Osteocyte (in vitro differentiated cells): ENCODE measurements around the gene TMEM255A. TPM values are rescaled to one million over a fixed set of nuclear protein-coding genes. Genes with fewer than 3 reads are reported as not detected.

Experiments
- DNase-seq: peaks from one replicate; pipeline ENCODE4 v3.0.0; 2021; ENCODE audit warnings: mixed read lengths; ENCODE audit not compliant: unreplicated experiment; ENCODE audit errors: extremely low spot score
- H3K27ac Mint-ChIP-seq: one replicate; pipeline ENCODE4 v1.8.0; 2021; ENCODE audit warnings: mild to moderate bottlenecking, mixed read lengths; ENCODE audit not compliant: unreplicated experiment
- H3K27me3 Mint-ChIP-seq: one replicate; pipeline ENCODE4 v1.8.0; 2021; ENCODE audit warnings: mixed read lengths; ENCODE audit not compliant: unreplicated experiment
- H3K36me3 Mint-ChIP-seq: one replicate; pipeline ENCODE4 v1.8.0; 2021; ENCODE audit warnings: mixed read lengths; ENCODE audit not compliant: unreplicated experiment
- H3K4me1 Mint-ChIP-seq: one replicate; pipeline ENCODE4 v1.8.0; 2021; ENCODE audit warnings: mixed read lengths; ENCODE audit not compliant: unreplicated experiment
- H3K4me3 Mint-ChIP-seq: one replicate; pipeline ENCODE4 v1.8.0; 2021; ENCODE audit warnings: mild to moderate bottlenecking, moderate library complexity, mixed read lengths; ENCODE audit not compliant: unreplicated experiment
- H3K9me3 Mint-ChIP-seq: one replicate; pipeline ENCODE4 v1.8.0; 2021; ENCODE audit warnings: mixed read lengths; ENCODE audit not compliant: unreplicated experiment
- total RNA-seq: library from RNA; stranded (reverse); gene quantifications from 2 replicates; pipeline ENCODE4 v1.2.1, GENCODE V29; 2021
- TF ChIP-seq, protein P1 (sequence below): fragments of 200-600 bp; sonication (generic); IDR thresholded peaks from 2 replicates; pipeline ENCODE4 v1.5.0; 2021; ENCODE audit warnings: antibody characterized with exemption, mild to moderate bottlenecking, moderate library complexity

Gene TMEM255A
- total RNA-seq, 1 donor from 2014 or later: 0.16 TPM

DNA sequence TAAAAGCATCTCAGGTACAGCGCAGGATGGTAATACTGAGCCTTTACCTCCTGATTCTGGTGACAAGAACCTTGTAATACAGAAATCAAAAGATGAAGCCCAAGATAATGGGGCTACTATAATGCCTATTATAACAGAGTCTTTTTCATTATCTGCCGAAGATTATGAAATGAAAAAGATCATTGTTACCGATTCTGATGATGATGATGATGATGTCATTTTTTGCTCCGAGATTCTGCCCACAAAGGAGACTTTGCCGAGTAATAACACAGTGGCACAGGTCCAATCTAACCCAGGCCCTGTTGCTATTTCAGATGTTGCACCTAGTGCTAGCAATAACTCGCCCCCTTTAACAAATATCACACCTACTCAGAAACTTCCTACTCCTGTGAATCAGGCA lies 57.5 kb downstream of the TMEM255A start:
- no peak overlapping the region for H3K27ac Mint-ChIP-seq
- H3K4me1 Mint-ChIP-seq: peaks cover 10% of the 10 kb centered on the region
- no peaks in the 10 kb centered on the region for H3K27me3 Mint-ChIP-seq
- H3K9me3 Mint-ChIP-seq: no peaks in the 10 kb centered on the region
- H3K36me3 Mint-ChIP-seq: peaks cover 16% of the 10 kb centered on the region
- no peak overlapping the region for H3K4me3 Mint-ChIP-seq
- TF ChIP-seq, protein P1, sequence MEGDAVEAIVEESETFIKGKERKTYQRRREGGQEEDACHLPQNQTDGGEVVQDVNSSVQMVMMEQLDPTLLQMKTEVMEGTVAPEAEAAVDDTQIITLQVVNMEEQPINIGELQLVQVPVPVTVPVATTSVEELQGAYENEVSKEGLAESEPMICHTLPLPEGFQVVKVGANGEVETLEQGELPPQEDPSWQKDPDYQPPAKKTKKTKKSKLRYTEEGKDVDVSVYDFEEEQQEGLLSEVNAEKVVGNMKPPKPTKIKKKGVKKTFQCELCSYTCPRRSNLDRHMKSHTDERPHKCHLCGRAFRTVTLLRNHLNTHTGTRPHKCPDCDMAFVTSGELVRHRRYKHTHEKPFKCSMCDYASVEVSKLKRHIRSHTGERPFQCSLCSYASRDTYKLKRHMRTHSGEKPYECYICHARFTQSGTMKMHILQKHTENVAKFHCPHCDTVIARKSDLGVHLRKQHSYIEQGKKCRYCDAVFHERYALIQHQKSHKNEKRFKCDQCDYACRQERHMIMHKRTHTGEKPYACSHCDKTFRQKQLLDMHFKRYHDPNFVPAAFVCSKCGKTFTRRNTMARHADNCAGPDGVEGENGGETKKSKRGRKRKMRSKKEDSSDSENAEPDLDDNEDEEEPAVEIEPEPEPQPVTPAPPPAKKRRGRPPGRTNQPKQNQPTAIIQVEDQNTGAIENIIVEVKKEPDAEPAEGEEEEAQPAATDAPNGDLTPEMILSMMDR: no peak
- DNase-seq: no peak

DNA sequence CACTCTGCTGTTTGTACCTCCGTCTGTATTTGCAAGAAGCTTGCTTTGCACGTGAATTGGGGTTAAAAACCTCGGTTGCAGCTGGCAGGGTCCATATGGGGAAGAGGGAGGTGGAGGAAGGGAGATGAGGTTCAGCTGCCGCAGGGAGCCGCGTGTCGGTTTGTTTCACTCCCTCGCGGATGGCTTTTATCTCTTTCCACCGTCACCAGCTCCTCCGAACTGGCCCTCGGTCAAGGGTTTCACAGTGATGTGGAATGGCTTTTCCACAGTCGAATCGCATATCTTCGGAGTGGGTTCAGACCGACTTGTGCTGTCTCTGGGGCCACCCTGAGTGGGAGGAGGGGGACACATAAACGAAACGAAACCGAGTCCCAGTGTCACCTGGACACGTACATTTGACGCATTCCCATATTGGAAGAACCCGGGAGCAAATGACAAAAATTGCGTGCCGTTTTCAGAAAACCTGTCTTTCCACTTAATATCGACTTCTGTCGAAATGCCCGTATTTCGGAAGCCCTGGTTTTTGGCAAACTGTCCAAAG lies 59.7 kb downstream of the TMEM255A start:
- peaks cover 2% of the 10 kb centered on the region for H3K27me3 Mint-ChIP-seq
- peak overlapping the region; percentile 98 for H3K27ac Mint-ChIP-seq
- H3K9me3 Mint-ChIP-seq: no peaks in the 10 kb centered on the region
- peak overlapping the region; percentile 90 for H3K4me3 Mint-ChIP-seq
- DNase-seq: no peak
- H3K4me1 Mint-ChIP-seq: peaks cover 10% of the 10 kb centered on the region
- TF ChIP-seq, protein P1: no peak
- H3K36me3 Mint-ChIP-seq: peaks cover 12% of the 10 kb centered on the region

DNA sequence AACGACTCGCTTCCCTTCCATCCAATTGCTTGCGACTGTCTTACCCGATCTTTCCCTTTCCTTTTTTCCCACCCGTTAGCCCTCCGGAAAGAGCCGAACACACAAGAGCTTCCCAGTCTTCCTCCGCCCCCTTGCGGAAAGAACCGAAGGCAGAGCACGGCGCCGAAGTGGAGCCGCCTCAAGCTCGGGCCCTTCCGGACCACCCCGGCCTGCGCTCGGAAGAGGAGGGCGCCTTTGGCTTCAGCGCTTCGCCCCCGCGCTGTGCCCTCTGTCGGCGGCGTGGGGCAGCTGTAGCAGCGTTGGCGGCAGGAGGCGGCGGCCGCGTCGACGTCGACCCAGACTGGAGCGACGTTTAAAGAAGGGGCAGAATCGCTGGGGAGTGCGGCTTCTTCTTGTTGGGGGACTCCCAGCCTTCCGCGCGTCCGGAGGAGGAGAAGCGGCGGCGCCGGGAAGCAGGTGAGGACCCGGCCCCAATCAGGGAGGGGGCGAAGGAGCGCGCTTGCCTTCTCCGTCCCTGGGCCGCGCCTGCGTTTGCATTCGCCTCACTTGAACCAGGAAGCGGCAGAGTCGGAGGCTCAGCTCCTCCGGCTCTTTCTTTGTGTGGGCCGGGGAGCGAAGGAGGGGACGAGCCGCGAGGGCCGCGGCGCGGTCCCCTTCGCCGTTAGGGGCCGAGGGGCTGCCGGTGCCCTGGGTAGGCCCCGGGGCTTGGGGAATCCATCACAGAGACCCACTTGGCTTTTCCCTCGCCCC lies 60.6 kb downstream of the TMEM255A start, which contains the start of gene ZBTB33:
Gene ZBTB33 (plus strand): TSS at position 291 of the 750 bp plus-strand sequence. CDS start 2,604 bp downstream, outside the sequence.
- peaks cover 12% of the 10 kb centered on the region for H3K36me3 Mint-ChIP-seq
- no peaks in the 10 kb centered on the region for H3K9me3 Mint-ChIP-seq
- TF ChIP-seq, protein P1: peak; percentile 71
- peak within 1 kb of the TSS; percentile 90 for H3K4me3 Mint-ChIP-seq
- peak; percentile 97 for DNase-seq
- peaks cover 10% of the 10 kb centered on the region for H3K4me1 Mint-ChIP-seq
- peak within 1 kb of the TSS; percentile 98 for H3K27ac Mint-ChIP-seq
- H3K27me3 Mint-ChIP-seq: peaks cover 2% of the 10 kb centered on the region

DNA sequence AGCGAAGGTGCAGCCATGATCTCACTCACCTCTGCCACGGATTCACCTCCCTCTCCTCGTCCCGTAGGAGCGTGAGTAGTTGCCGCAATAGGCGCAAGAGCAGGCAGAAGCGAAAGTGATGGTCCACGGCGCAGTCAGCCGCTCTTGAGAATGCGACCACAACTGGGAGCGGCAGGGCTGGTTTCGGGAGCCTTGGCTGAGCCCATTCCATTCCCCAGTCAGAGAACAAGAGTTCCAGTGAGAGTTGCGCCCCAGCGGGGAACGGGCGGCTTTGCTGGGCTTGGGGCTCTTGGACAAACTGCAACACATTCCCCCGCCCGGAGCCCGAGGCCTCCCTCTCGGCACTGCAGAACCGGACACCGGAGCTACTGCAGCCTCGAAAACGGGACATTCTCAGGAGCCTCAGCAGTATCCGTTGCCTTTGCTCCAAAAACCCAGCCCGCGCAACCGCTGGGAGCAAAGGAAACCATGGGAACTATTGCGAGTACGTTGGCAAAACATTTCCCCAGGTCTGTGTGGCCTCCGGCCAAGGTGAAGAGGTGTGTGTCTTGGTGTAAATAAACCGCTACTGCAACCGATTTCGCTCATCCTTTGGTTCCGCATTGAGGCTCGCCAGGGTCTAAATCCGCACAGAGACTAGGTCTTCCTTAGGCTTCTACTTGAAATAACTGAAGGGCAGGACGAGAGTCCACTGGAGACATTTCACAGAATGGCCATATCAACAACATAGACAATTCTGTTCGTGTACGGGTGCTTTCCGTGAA lies 66.3 kb downstream of the TMEM255A start:
- Mint-ChIP-seq H3K9me3 (no peaks in the 10 kb centered on the region), H3K27ac (peak overlapping the region; percentile 93)

More for the DNA sequence above, 66.3 kb downstream of the TMEM255A start:
- peaks cover 2% of the 10 kb centered on the region for H3K27me3 Mint-ChIP-seq
- DNase-seq: peak; percentile 86
- peak overlapping the region; percentile 88 for H3K4me3 Mint-ChIP-seq
- no peaks in the 10 kb centered on the region for H3K36me3 Mint-ChIP-seq
- TF ChIP-seq, protein P1: no peak
- peaks cover 11% of the 10 kb centered on the region for H3K4me1 Mint-ChIP-seq
